HG03575 (cell line): ENCODE measurements around the gene CNTFR.

Source experiments
- ATAC-seq: cut with Tn5 transposase; IDR thresholded peaks from one replicate; pipeline ENCODE4 v1.9.1; 2021; ENCODE audit not compliant: unreplicated experiment, insufficient number of reproducible peaks, low FRiP score; ENCODE audit errors: extremely low read depth

Gene CNTFR

DNA sequence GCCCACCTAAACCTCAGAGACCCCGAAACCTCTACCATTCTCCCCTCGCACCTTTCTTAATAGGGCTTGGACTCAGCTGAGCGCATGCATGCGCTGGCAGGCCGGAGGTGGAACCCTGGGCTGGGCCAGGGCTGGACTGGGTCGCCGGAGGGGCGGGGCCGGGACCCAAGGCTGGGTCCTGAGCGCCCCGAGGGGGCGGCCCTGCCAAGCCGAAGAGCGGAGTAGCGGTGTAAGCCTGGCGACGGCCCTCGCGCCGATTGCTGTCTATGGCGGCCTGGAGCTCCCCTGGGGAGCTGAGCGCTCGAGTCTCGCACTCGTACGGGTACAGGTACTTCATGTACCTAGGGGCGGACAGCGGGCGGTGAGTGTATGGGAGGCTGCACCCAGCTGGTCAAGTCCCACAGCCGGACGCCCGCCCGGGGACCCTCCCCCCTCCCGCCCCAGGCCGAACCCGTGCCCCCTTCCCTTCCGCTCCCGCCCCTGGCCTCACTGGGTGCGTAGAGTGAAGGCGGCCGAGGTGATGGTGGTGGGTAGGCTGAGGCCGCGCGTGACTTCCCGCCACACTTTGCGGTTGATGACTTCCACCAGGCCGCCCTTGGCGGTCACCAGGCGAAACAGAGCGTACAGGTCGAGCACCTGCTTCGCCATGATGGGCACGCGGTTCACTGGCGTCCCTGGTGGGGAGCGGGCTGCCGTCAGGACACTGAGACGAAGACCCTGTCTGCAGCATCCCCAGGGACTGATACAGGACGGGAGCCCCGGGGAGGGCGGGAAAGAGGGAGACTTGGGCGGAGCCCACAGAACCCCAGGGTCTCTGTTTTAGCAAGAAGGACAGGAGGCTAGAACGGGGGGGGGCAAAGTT is 34.1 kb upstream of the CNTFR start:
- ATAC-seq, result no peak

- ATAC-seq, result peak; percentile 79
These were observed 30.8 kb upstream of the CNTFR start, which contains the start of gene DCTN3 for GRCh38 chr9:34620061-34620994. Gene DCTN3, minus strand, starts transcription at chr9:34620495. Its CDS starts 31 bp downstream, at chr9:34620464.

DNA sequence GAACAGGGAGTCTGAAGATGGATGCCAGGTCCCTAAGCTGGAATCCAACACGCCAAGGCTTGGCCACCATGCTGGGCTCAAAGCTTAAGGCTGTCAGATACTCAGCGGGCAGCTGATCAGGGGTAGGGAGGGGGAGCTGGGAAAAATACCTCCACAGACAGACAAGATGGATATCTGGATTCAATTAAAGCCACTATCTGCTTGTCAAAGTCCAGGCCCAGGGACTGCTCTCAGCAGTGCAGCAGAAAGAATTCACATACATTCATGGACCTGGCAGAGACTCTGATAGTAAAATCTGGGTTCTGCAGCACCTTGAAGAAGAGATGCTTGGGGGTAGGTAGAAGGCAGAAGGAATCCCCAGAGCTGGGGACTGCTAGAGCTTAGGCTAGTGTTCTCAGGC is 25.6 kb upstream of the CNTFR start:
- ATAC-seq, result no peak

DNA sequence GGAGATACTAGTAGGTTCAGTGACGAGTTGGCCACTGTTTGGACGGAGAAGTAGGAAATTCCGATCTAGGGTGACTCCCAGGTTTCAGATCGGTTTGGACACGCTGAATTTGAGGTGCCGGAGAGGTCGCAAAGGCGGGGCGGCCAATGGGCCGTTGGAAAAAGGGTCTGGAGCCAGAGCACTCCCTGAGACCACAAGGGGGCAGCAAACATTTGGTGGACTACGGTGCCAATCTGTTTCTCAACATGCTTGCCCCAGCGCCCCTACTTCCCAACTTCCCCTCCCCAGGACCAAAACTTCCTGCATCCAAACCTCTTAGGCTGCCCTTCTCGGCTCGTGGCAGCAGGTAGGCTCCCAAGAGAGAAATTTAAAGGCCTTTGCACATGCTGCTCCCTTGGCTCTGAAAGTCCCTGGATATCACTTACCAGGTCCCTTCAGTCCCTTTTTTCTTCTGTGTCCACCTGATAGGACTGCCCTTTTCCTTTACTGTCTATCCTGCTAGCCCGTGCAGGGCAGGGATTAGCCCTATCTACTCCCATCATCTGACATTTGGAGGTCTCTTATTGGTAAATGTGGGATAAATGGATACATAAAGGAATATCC is 23.4 kb upstream of the CNTFR start:
- ATAC-seq, result no peak

GRCh38 chr9:34611811-34612787 is 22.6 kb upstream of the CNTFR start, which contains the start of gene RPP25L:
Gene RPP25L, minus strand, starts transcription at chr9:34612097. Its CDS starts 801 bp downstream, at chr9:34611296.
- no peak for ATAC-seq

DNA sequence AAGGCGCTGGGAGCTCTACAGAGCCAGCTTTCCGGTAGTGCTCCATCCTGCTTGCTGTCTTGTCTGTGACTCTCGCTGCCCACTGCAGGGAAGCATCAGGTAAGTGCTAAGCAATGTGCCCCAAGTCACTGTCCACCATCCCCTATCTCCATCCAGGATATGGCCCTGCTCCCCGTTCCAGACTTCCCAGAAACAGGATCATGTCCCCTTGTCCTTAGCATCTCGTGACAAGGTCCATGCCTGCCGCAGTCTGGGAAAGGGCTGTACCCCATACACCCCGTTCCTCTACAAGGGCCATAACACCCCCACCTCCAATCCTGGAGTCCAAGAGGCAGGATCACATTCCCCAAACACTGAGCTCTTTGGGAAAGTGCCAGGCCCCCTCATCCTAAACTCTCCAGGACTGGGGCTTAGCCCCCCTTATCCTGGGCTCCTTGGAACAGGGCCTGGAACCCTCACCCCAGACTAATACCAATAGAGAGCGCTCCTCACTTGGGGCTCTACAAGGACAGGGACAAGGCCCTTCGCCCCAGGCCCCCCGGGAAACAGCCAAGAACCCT is 21.8 kb upstream of the CNTFR start:
- ATAC-seq, result no peak

GRCh38 chr9:34610434-34611206 is 21.1 kb upstream of the CNTFR start:
- no peak for ATAC-seq

DNA sequence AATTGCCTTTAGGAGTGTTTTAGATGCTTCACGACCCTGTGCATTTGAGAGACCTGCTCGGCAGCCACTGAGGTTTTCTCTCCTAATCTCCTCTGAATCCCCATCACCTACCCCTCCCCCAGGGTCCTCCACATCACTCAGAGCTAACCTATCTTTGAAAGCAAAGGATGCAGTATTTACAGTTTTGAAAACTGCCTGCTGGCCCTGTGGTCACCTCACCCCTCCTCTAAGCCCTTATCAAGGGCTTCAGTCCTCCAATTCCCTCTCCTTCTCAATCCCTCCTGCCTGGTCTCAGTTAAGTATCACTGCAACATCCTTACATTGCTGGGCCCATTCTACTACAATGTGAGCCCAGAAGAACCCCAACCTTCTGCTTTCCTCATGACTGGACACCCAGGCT is 17.8 kb upstream of the CNTFR start:
- ATAC-seq, result no peak

DNA sequence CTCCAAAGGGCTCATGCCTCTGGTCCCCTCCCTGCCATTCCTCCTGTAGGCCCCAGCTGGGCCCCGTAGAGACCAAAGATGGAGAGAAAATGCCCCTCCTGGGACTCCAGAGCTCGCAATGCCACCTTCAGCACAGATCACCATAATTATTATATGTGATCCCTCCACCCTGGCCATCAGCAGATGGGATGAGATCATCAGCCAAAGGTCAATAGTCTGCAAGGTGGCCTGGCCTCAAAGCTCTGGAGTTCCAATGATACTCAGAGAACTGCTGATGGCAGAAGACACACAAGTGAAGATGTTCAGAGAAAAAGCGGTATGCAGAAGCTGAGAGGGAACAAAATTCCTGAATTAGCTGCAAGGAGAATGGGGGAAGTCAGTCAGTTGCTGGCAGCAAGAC is 17.4 kb upstream of the CNTFR start:
- ATAC-seq, result no peak

DNA sequence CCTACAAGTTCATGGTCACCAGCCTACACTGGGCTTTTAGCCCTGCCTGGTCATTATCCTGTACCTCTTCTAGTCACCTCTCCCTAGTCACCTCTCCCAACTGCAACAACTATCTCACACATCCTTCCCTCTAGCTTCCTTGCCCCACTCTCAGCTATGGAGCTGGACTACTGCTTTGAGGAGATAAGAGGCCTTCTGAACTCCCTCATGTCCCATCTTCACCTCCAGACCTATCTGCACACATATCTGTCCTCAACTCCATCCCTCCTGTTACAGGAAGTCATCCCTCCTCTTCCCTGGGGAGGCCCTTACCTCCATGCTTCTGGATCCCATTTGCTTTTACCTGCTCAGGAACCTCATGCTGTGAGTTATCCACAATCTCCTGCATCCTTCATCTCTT is 16.7 kb upstream of the CNTFR start:
- no peak for ATAC-seq

GRCh38 chr9:34603610-34604231 is 14.2 kb upstream of the CNTFR start:
- ATAC-seq, result no peak

DNA sequence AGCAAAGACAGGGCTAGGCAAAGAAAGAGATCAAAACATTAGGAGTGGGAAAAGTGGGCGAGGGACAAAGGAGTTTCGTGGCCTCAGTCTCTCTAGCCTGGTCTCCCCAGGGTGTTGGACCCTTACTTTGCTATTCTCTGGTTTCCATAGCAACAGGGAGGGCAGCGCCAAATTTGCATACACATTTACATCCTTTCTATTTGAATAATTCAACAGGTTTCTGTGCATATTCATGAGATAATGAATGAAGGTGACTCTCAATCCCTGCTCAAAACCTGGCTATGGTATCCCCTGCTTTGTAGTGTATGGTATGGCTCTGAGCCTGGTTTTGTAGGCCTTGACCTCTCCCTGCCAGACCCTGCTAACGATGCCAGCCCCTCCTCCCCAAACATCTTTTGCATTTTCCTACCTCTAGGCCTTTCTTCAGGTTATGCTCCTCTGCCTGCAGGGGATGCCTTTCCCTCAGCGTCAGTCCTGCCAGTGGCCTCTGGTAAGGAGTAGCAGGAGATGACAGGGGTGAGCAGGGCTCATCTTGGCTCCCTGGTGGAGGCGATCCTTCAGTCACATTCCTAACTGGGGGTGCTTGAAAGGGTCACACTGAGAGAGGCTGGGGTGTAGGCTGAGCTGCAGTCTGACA is 12.5 kb upstream of the CNTFR start:
- no peak for ATAC-seq

DNA sequence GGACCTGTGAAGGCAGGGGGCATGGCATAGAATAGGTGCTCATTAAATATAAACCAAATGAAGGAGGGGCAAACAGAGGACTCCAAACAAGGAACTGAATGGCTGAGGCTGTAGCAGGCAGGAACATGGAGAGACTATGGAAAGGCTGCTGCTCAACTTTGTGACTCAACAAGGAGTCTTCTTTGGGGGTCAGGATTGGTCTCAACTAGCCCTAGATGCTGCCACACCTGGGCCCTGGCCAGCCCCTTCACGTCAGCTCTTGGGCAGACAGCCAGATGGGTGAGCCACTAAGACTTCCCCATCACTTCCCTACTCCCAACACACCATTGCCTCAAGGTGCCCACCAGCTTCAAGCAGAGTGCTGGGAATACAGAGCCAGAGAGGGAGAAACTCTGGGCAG is 11.4 kb upstream of the CNTFR start:
- ATAC-seq, result no peak

- no peak for ATAC-seq
These were observed 10.0 kb upstream of the CNTFR start for GRCh38 chr9:34599546-34599945.

- ATAC-seq, result no peak
These were observed 4.7 kb upstream of the CNTFR start for GRCh38 chr9:34594177-34594576.

GRCh38 chr9:34592895-34593601 is 3.5 kb upstream of the CNTFR start:
- no peak for ATAC-seq
